Measurements from ENCODE around the gene PELI2. TPM values are rescaled to one million over a fixed set of nuclear protein-coding genes. Genes with fewer than 3 reads are reported as not detected.

PELI2 gene
- total and polyA plus RNA-seq, 2 of the 4 experiments (the other 2 are of a cell fraction): 6.0 to 36.7 TPM

DNA sequence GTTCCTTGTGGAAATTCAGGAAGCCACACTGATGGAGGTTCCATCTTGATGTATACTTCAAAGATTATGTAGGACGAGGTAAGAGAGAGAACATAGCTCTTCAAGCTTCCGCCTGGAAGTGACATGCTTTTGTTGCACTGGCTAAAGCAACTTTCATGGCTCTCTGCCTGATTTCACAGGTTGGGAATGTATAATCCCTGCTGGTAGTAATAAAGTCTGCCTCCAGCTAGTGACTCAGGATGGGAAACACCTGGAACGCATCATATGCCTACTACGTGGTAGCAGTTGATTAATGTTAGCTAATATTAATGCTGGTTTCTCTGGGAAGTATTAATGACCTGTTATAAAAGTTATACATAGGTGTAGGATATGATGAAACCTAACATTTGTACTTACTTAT, 71.1 kb downstream of the PELI2 start:
- peak; percentile 91 for DNase-seq
- Histone ChIP-seq H3K4ac (ENCODE audit: low read depth, low read length) (no peak overlapping the region), H2BK120ac (ENCODE audit: low read depth, low read length) (no peak overlapping the region), H3K9me1 (ENCODE audit: insufficient read depth, low read length) (no peaks in the 10 kb centered on the region), H2BK5ac (ENCODE audit: low read depth, low read length, poor library complexity, severe bottlenecking) (no peak overlapping the region), H2BK15ac (ENCODE audit: low read depth, low read length) (0 out of 3 replicates have a peak overlapping the region, but pooled peaks have one; percentile 15), H2AK5ac (ENCODE audit: low read depth, low read length) (0 out of 2 replicates have a peak overlapping the region, but pooled peaks have one; percentile 27), H3K23ac (ENCODE audit: low read depth, low read length) (no peak overlapping the region), H3K14ac (replicated peaks; ENCODE audit: low read depth, low read length) (no peak overlapping the region), H3K4me2 (ENCODE audit: low read depth, low read length) (peak overlapping the region; percentile 55; the same call in 1 of the 2 replicates), H3K4me1 (ENCODE audit: control insufficient read depth, insufficient read depth, low read length) (peaks cover 4% of the 10 kb centered on the region), H3K18ac (ENCODE audit: low read depth, low read length) (peak overlapping the region; percentile 47; the same call in 1 of the 2 replicates), H4K20me1 (ENCODE audit: insufficient read depth, low read length) (0 out of 2 replicates have a peak, but pooled peaks cover 4% of the 10 kb centered on the region), H4K5ac (ENCODE audit: low read depth, low read length) (no peak overlapping the region), H4K8ac (ENCODE audit: low read depth in 2 of 2, low read length in 2 of 2) (no peak overlapping the region), H2AK9ac (replicated peaks; ENCODE audit: low read depth, low read length, poor library complexity) (no peak overlapping the region), H3K4me3 (ENCODE audit: insufficient read depth, low read depth, low read length) (no peak overlapping the region), H3K27ac (ENCODE audit: insufficient read depth, low read length) (no peak overlapping the region), H4K91ac (ENCODE audit: insufficient read depth, low read depth, low read length) (no peak overlapping the region), H3K9ac (ENCODE audit: low read depth, low read length) (no peak overlapping the region; the same call in 1 of the 2 replicates), H3K9me3 (ENCODE audit: control insufficient read depth, insufficient read depth, low read length) (no peaks in the 10 kb centered on the region), H3K36me3 (ENCODE audit: control insufficient read depth, insufficient read depth, low read length) (peaks cover 3% of the 10 kb centered on the region; the same call in 1 of the 2 replicates), H2AFZ (replicated peaks; ENCODE audit: low read length, poor library complexity) (peak overlapping the region; percentile 27), H2BK20ac (ENCODE audit: low read depth, low read length) (no peak overlapping the region), H3K79me1 (ENCODE audit: low read depth in 1 of 2, low read length in 2 of 2) (peaks cover 12 to 23% of the 10 kb centered on the region in 2 experiments; a peak in 2 of 4 replicates), H3K56ac (ENCODE audit: extremely low read depth, insufficient read depth, low read length) (no peak overlapping the region), H3K27me3 (ENCODE audit: control insufficient read depth, insufficient read depth, low read length) (no peaks in the 10 kb centered on the region)
- TF ChIP-seq, protein P1, sequence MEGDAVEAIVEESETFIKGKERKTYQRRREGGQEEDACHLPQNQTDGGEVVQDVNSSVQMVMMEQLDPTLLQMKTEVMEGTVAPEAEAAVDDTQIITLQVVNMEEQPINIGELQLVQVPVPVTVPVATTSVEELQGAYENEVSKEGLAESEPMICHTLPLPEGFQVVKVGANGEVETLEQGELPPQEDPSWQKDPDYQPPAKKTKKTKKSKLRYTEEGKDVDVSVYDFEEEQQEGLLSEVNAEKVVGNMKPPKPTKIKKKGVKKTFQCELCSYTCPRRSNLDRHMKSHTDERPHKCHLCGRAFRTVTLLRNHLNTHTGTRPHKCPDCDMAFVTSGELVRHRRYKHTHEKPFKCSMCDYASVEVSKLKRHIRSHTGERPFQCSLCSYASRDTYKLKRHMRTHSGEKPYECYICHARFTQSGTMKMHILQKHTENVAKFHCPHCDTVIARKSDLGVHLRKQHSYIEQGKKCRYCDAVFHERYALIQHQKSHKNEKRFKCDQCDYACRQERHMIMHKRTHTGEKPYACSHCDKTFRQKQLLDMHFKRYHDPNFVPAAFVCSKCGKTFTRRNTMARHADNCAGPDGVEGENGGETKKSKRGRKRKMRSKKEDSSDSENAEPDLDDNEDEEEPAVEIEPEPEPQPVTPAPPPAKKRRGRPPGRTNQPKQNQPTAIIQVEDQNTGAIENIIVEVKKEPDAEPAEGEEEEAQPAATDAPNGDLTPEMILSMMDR (conservative IDR thresholded peaks at IDR 0.05; ENCODE audit: low read depth, low read length): no peak
- TF ChIP-seq POLR2A (IDR thresholded peaks at IDR 0.05; ENCODE audit: low read depth, low read length) (no peak), FOS (IDR thresholded peaks at IDR 0.05; ENCODE audit: low read depth, low read length) (peak; percentile 26; the same call in 1 of the 2 replicates), BHLHE40 (IDR thresholded peaks at IDR 0.05; ENCODE audit: low read depth, low read length) (no peak), MXI1 (IDR thresholded peaks at IDR 0.05; ENCODE audit: borderline replicate concordance, low read depth, low read length) (no peak), CEBPB (IDR thresholded peaks at IDR 0.05; ENCODE audit: low read depth, low read length) (peak; percentile 43; the same call in 1 of the 2 replicates), MAZ (IDR thresholded peaks at IDR 0.05; ENCODE audit: borderline replicate concordance, low read depth, low read length) (no peak), RFX5 (IDR thresholded peaks at IDR 0.05; ENCODE audit: low read depth, low read length) (no peak), NFE2L2 (IDR thresholded peaks at IDR 0.05; ENCODE audit: low read depth, low read length) (no peak), SMC3 (IDR thresholded peaks at IDR 0.05; ENCODE audit: low read depth, low read length) (no peak), MAFK (IDR thresholded peaks at IDR 0.05; ENCODE audit: low read depth, low read length) (no peak), RCOR1 (IDR thresholded peaks at IDR 0.05; ENCODE audit: insufficient replicate concordance, low read length) (peak; percentile 14)
- TF ChIP-seq, protein P2, sequence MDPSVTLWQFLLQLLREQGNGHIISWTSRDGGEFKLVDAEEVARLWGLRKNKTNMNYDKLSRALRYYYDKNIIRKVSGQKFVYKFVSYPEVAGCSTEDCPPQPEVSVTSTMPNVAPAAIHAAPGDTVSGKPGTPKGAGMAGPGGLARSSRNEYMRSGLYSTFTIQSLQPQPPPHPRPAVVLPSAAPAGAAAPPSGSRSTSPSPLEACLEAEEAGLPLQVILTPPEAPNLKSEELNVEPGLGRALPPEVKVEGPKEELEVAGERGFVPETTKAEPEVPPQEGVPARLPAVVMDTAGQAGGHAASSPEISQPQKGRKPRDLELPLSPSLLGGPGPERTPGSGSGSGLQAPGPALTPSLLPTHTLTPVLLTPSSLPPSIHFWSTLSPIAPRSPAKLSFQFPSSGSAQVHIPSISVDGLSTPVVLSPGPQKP (IDR thresholded peaks at IDR 0.05; ENCODE audit: borderline replicate concordance, low read depth, low read length): no peak
- TF ChIP-seq, protein P3, sequence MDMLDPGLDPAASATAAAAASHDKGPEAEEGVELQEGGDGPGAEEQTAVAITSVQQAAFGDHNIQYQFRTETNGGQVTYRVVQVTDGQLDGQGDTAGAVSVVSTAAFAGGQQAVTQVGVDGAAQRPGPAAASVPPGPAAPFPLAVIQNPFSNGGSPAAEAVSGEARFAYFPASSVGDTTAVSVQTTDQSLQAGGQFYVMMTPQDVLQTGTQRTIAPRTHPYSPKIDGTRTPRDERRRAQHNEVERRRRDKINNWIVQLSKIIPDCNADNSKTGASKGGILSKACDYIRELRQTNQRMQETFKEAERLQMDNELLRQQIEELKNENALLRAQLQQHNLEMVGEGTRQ (IDR thresholded peaks at IDR 0.05; ENCODE audit: low read depth, low read length): no peak
- intact Hi-C loops (cut with micrococcal nuclease): no loop called here
- dilution Hi-C loops (cut with HindIII; ENCODE audit: low sequenced_read_pairs, unreplicated experiment): no loop called here
- in situ Hi-C loops (cut with MboI; ENCODE audit: low sequenced_read_pairs): no loop called here
- ChIA-PET POLR2A (ENCODE audit: unreplicated experiment) (no interaction called here), CTCF (no interaction called here)
- no TSS peak for BruUV-seq (replicated peaks)
- ATAC-seq (ENCODE audit: low read depth): peak; percentile 21; the same call in 1 of the 2 replicates
- no CpG with 5 or more reads among the region's 4 CpGs for WGBS, 2 experiments (ENCODE audit: extremely low coverage in 2 of 2, insufficient read length in 1 of 2)
